SK-N-SH treated with all-trans-retinoic acid at 6 μM for 48 hours (cell line): ENCODE data around the gene AGTRAP.

Experiments
- ATAC-seq: fragments of 200-7000 bp; cut with Tn5 transposase; 3 replicates; pipeline ENCODE4 v1.9.1; 2020; ENCODE audit warnings: mild to moderate bottlenecking, moderate library complexity
- ARNTL ChIP-seq: fragments of 450-650 bp; formaldehyde crosslinking; IDR thresholded peaks from 2 replicates; pipeline ENCODE4 v1.5.0; 2020; ENCODE audit warnings: low read depth, mild to moderate bottlenecking, moderate library complexity, borderline replicate concordance
- CSDC2 ChIP-seq: fragments of 250-450 bp; sonication (Bioruptor Pico); IDR thresholded peaks from 2 replicates; pipeline ENCODE4 v1.5.0; 2020; ENCODE audit warnings: mild to moderate bottlenecking, moderate library complexity
- ESRRG ChIP-seq: fragments of 250-450 bp; sonication (Bioruptor Pico); IDR thresholded peaks from 2 replicates; pipeline ENCODE4 v1.6.1; 2021; ENCODE audit warnings: mild to moderate bottlenecking
- GLIS3 ChIP-seq: fragments of 250-450 bp; sonication (Bioruptor Pico); IDR thresholded peaks from 2 replicates; pipeline ENCODE4 v1.5.0; 2020; ENCODE audit warnings: mild to moderate bottlenecking, moderate library complexity
- ISL1 ChIP-seq: fragments of 250-450 bp; sonication (Bioruptor Pico); IDR thresholded peaks from 2 replicates; pipeline ENCODE4 v2.1.2; 2022; ENCODE audit warnings: mild to moderate bottlenecking, moderate library complexity
- OSR1 ChIP-seq: fragments of 250-450 bp; sonication (Bioruptor Pico); IDR thresholded peaks from 2 replicates; pipeline ENCODE4 v1.8.0; 2022; ENCODE audit warnings: moderate library complexity, mild to moderate bottlenecking, inconsistent platforms
- PPARA ChIP-seq: fragments of 250-450 bp; sonication (Bioruptor Pico); IDR thresholded peaks from 2 replicates; pipeline ENCODE4 v1.5.0; 2020; ENCODE audit warnings: mild to moderate bottlenecking, borderline replicate concordance
- SNAI2 ChIP-seq: fragments of 250-450 bp; sonication (Bioruptor Pico); IDR thresholded peaks from 2 replicates; pipeline ENCODE4 v1.5.0; 2020; ENCODE audit warnings: mild to moderate bottlenecking, moderate library complexity
- TCF4 ChIP-seq: fragments of 250-450 bp; sonication (Bioruptor Pico); IDR thresholded peaks from 2 replicates; pipeline ENCODE4 v1.8.0; 2021; ENCODE audit warnings: mild to moderate bottlenecking, moderate library complexity, borderline replicate concordance
- ZC3H10 ChIP-seq: fragments of 250-450 bp; sonication (Bioruptor Pico); IDR thresholded peaks from 2 replicates; pipeline ENCODE4 v1.5.1; 2021; ENCODE audit warnings: mild to moderate bottlenecking, moderate library complexity
- ZFP3 ChIP-seq: fragments of 250-450 bp; sonication (Bioruptor Pico); IDR thresholded peaks from 2 replicates; pipeline ENCODE4 v1.5.0; 2020; ENCODE audit warnings: mild to moderate bottlenecking, moderate library complexity
- ZNF565 ChIP-seq: fragments of 450-650 bp; formaldehyde crosslinking; conservative IDR thresholded peaks from 2 replicates; pipeline ENCODE4 v1.5.0; 2020; ENCODE audit warnings: low read depth, mild to moderate bottlenecking, moderate library complexity
- ZNF70 ChIP-seq: fragments of 450-650 bp; formaldehyde crosslinking; IDR thresholded peaks from 2 replicates; pipeline ENCODE4 v1.5.0; 2020; ENCODE audit warnings: mild to moderate bottlenecking, moderate library complexity
- ZNF8 ChIP-seq: fragments of 450-650 bp; formaldehyde crosslinking; IDR thresholded peaks from 2 replicates; pipeline ENCODE4 v1.5.0; 2020; ENCODE audit warnings: mild to moderate bottlenecking, moderate library complexity
- TF ChIP-seq, protein P1 (sequence below): fragments of 250-450 bp; sonication (Bioruptor Pico); IDR thresholded peaks from 2 replicates; pipeline ENCODE4 v1.5.1; 2020; ENCODE audit warnings: low read depth, mild to moderate bottlenecking, moderate library complexity
- TF ChIP-seq, protein P2 (sequence below): fragments of 250-450 bp; sonication (Bioruptor Pico); IDR thresholded peaks from 2 replicates; pipeline ENCODE4 v1.8.0; 2020; ENCODE audit warnings: mild to moderate bottlenecking, moderate library complexity, borderline replicate concordance
- TF ChIP-seq, protein P3 (sequence below): fragments of 250-450 bp; sonication (Bioruptor Pico); IDR thresholded peaks from 2 replicates; pipeline ENCODE4 v1.5.0; 2020; ENCODE audit warnings: mild to moderate bottlenecking, moderate library complexity

The AGTRAP gene

DNA sequence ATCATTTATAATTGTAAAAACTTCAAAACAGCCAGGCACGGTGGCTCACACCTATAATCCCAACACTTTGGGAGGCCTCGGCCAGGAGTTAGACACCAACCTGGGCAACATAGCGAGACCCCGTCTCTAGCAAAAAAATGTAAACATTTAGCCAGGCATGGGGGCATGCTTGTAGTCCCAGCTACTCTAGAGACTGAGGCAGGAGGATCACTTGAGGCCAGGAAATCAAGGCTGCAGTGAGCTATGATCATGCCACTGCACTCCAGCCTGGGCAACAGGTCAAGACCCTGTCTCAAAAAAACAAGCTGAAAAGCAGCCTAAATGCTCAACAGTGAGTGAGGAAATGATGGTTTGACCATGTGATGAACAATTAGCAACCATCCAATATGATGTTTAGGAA lies 33.3 kb downstream of the AGTRAP start:
- ATAC-seq: no peak
- no peak for TF ChIP-seq ZNF8
- no peak for TF ChIP-seq ZC3H10
- TF ChIP-seq, protein P1, sequence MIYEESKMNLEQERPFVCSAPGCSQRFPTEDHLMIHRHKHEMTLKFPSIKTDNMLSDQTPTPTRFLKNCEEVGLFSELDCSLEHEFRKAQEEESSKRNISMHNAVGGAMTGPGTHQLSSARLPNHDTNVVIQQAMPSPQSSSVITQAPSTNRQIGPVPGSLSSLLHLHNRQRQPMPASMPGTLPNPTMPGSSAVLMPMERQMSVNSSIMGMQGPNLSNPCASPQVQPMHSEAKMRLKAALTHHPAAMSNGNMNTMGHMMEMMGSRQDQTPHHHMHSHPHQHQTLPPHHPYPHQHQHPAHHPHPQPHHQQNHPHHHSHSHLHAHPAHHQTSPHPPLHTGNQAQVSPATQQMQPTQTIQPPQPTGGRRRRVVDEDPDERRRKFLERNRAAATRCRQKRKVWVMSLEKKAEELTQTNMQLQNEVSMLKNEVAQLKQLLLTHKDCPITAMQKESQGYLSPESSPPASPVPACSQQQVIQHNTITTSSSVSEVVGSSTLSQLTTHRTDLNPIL (CRISPR knock-in tag): no peak
- no peak for TF ChIP-seq TCF4 (CRISPR knock-in tag)

DNA sequence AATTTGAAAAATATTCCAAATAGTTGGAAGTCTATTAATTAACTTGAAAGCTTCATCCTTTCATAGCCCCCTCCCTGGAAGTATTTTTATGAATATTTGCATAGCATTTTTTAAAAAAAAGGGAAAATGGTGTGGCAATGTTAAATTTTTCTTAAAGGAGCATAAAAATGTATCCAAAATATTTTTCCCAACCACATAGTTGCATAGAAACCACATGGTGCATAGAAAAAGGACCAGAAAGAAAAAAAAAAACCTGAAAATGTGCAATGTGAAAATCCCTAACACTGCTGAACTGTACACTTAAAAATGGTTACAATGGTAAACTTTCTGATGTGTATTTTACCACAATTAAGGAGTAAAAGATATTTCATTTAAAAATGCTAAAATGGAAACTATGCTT lies 34.1 kb downstream of the AGTRAP start:
- TF ChIP-seq ARNTL (CRISPR knock-in tag) (no peak), ZNF565 (no peak), GLIS3 (no peak), ESRRG (CRISPR knock-in tag) (no peak), SNAI2 (CRISPR knock-in tag) (no peak), ZNF70 (CRISPR knock-in tag) (no peak), OSR1 (no peak), ISL1 (no peak), TCF4 (CRISPR knock-in tag) (no peak), ZC3H10 (no peak)
- TF ChIP-seq, protein P1 (CRISPR knock-in tag): no peak
- TF ChIP-seq, protein P2, sequence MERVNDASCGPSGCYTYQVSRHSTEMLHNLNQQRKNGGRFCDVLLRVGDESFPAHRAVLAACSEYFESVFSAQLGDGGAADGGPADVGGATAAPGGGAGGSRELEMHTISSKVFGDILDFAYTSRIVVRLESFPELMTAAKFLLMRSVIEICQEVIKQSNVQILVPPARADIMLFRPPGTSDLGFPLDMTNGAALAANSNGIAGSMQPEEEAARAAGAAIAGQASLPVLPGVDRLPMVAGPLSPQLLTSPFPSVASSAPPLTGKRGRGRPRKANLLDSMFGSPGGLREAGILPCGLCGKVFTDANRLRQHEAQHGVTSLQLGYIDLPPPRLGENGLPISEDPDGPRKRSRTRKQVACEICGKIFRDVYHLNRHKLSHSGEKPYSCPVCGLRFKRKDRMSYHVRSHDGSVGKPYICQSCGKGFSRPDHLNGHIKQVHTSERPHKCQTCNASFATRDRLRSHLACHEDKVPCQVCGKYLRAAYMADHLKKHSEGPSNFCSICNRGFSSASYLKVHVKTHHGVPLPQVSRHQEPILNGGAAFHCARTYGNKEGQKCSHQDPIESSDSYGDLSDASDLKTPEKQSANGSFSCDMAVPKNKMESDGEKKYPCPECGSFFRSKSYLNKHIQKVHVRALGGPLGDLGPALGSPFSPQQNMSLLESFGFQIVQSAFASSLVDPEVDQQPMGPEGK (CRISPR knock-in tag): no peak
- TF ChIP-seq, protein P3, sequence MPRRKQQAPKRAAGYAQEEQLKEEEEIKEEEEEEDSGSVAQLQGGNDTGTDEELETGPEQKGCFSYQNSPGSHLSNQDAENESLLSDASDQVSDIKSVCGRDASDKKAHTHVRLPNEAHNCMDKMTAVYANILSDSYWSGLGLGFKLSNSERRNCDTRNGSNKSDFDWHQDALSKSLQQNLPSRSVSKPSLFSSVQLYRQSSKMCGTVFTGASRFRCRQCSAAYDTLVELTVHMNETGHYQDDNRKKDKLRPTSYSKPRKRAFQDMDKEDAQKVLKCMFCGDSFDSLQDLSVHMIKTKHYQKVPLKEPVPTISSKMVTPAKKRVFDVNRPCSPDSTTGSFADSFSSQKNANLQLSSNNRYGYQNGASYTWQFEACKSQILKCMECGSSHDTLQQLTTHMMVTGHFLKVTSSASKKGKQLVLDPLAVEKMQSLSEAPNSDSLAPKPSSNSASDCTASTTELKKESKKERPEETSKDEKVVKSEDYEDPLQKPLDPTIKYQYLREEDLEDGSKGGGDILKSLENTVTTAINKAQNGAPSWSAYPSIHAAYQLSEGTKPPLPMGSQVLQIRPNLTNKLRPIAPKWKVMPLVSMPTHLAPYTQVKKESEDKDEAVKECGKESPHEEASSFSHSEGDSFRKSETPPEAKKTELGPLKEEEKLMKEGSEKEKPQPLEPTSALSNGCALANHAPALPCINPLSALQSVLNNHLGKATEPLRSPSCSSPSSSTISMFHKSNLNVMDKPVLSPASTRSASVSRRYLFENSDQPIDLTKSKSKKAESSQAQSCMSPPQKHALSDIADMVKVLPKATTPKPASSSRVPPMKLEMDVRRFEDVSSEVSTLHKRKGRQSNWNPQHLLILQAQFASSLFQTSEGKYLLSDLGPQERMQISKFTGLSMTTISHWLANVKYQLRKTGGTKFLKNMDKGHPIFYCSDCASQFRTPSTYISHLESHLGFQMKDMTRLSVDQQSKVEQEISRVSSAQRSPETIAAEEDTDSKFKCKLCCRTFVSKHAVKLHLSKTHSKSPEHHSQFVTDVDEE (CRISPR knock-in tag): no peak
- no peak for ATAC-seq

DNA sequence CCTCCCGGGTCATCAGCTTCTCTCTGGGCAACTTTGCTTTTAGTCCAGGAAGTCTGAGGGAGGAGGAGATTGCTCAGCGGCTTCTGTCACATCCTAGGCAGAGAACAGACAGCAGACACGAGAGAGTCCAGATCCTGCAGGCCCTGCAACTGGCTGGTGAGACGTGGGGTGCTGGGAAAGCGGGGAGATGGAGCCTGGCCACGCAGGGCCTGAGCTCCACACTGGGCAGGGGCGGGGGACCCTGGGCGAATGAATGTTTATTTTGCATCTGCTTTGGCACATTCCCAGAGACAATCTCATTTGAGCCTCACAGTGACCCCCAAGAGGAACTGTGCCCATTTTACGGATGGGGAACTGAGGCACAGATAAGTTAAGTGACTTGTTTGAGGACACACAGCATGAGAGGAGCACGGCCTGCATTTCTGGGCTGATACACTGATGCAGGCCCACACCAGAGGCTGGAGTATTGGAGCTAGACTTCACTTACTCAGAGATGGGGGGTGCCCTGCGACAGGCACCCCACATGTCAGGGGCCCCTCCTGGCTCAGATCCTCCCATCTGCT lies 35.6 kb downstream of the AGTRAP start:
- no peak for ATAC-seq
- no peak for TF ChIP-seq CSDC2 (CRISPR knock-in tag)
- no peak for TF ChIP-seq ESRRG (CRISPR knock-in tag)
- TF ChIP-seq, protein P3 (CRISPR knock-in tag): no peak
- TF ChIP-seq ZFP3 (CRISPR knock-in tag): no peak
- TF ChIP-seq ZC3H10: no peak
- no peak for TF ChIP-seq ZNF70 (CRISPR knock-in tag)
- TF ChIP-seq, protein P1 (CRISPR knock-in tag): no peak
- TF ChIP-seq PPARA: no peak
